ENCODE measurements around the gene FRMD5.

FRMD5 gene

DNA sequence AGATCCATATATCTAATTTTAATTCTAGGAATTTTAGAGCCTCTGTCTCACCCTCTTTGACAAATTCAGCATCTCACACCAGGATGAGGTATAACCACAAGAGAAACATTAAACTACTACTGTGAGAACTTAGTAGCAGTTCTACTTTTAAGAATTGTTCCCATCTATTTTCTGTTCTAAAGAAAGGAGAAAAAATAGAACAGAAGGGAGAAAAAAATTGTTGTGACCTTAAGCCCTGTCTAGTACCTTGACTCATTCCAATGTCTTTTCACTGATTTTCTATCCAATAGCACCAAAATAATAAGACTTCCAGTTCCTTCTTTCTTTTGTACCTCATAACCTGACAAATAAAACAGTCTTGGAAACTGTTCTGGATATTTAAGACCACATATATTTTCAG lies 37.0 kb downstream of the FRMD5 start:
- H4K20me1 ChIP-seq (ENCODE audit: control insufficient read depth, insufficient read depth, low read depth, low read length): no peaks in the 10 kb centered on the region
- peaks cover 12% of the 10 kb centered on the region; the same call in 1 of the 2 replicates for H3K27me3 ChIP-seq (ENCODE audit: control insufficient read depth, low read length)
- H3K36me3 ChIP-seq (ENCODE audit: control insufficient read depth, low read length): no peaks in the 10 kb centered on the region
- peaks cover 4% of the 10 kb centered on the region; the same call in 1 of the 2 replicates for H3K4me1 ChIP-seq (ENCODE audit: control insufficient read depth, low read length)
- H3K4me3 ChIP-seq (ENCODE audit: low read length): no peak overlapping the region
- no peak overlapping the region for H3K27ac ChIP-seq (ENCODE audit: low read depth, low read length)
- H3K4me2 ChIP-seq (ENCODE audit: low read length): no peak overlapping the region
- H3K9me3 ChIP-seq (ENCODE audit: control insufficient read depth, insufficient read depth, low read length): no peaks in the 10 kb centered on the region
- TF ChIP-seq EZH2phosphoT487 (IDR thresholded peaks at IDR 0.05; ENCODE audit: borderline replicate concordance, low read length): no peak
- TF ChIP-seq, protein P1, sequence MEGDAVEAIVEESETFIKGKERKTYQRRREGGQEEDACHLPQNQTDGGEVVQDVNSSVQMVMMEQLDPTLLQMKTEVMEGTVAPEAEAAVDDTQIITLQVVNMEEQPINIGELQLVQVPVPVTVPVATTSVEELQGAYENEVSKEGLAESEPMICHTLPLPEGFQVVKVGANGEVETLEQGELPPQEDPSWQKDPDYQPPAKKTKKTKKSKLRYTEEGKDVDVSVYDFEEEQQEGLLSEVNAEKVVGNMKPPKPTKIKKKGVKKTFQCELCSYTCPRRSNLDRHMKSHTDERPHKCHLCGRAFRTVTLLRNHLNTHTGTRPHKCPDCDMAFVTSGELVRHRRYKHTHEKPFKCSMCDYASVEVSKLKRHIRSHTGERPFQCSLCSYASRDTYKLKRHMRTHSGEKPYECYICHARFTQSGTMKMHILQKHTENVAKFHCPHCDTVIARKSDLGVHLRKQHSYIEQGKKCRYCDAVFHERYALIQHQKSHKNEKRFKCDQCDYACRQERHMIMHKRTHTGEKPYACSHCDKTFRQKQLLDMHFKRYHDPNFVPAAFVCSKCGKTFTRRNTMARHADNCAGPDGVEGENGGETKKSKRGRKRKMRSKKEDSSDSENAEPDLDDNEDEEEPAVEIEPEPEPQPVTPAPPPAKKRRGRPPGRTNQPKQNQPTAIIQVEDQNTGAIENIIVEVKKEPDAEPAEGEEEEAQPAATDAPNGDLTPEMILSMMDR (IDR thresholded peaks at IDR 0.05; ENCODE audit: low read depth, low read length, poor library complexity, severe bottlenecking): no peak
- H3K79me2 ChIP-seq (ENCODE audit: control insufficient read depth, low read length): no peaks in the 10 kb centered on the region
- no peaks in the 10 kb centered on the region for H3K9me2 ChIP-seq (replicated peaks; ENCODE audit: control insufficient read depth, low read length)
- H3F3A ChIP-seq (ENCODE audit: control insufficient read depth, insufficient read depth): no peaks in the 10 kb centered on the region

DNA sequence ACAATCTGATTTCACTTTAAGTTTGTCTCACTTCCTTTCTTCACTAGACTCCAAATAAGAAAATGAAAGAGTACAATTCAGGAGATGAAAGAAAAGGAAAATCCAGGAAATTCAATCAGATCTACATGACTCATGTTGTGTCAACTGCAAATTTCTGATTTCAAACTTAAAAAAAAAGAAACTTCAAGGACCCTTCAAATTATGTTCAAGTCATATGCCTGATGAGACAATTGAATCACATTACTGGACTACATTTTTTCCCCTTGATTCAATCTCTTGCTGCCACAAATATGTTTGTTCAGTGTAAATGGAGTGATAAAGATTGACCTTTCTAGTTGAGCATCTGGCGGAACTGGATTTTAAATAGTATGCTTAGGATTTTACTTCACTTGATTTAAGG lies 37.4 kb downstream of the FRMD5 start:
- no peaks in the 10 kb centered on the region for H4K20me1 ChIP-seq (ENCODE audit: control insufficient read depth, insufficient read depth, low read depth, low read length)
- TF ChIP-seq EZH2phosphoT487 (IDR thresholded peaks at IDR 0.05; ENCODE audit: borderline replicate concordance, low read length): no peak
- TF ChIP-seq, protein P1 (IDR thresholded peaks at IDR 0.05; ENCODE audit: low read depth, low read length, poor library complexity, severe bottlenecking): no peak
- peaks cover 12% of the 10 kb centered on the region; the same call in 1 of the 2 replicates for H3K27me3 ChIP-seq (ENCODE audit: control insufficient read depth, low read length)
- no peaks in the 10 kb centered on the region for H3F3A ChIP-seq (ENCODE audit: control insufficient read depth, insufficient read depth)
- no peaks in the 10 kb centered on the region for H3K79me2 ChIP-seq (ENCODE audit: control insufficient read depth, low read length)
- H3K4me1 ChIP-seq (ENCODE audit: control insufficient read depth, low read length): peaks cover 4% of the 10 kb centered on the region; the same call in 1 of the 2 replicates
- H3K4me2 ChIP-seq (ENCODE audit: low read length): no peak overlapping the region
- no peaks in the 10 kb centered on the region for H3K9me2 ChIP-seq (replicated peaks; ENCODE audit: control insufficient read depth, low read length)
- H3K4me3 ChIP-seq (ENCODE audit: low read length): no peak overlapping the region
- no peaks in the 10 kb centered on the region for H3K9me3 ChIP-seq (ENCODE audit: control insufficient read depth, insufficient read depth, low read length)
- H3K36me3 ChIP-seq (ENCODE audit: control insufficient read depth, low read length): no peaks in the 10 kb centered on the region
- no peak overlapping the region for H3K27ac ChIP-seq (ENCODE audit: low read depth, low read length)

DNA sequence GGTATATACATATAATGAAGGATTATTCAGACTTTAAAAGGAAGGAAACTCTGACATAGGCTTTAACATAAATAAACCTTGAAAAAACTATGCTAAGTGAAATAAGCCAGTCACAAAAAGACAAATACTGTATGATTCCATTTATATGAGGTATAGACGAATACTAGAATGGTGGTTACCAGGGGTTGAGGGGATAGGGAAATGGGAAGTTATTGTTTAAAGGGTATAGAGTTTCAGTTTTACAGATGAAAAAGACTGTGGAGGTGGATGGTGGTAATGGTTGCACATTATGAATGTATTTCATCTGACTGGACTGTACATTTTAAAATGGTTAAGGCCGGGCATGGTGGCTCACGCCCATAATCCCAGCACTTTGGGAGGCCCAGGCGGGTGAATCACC lies 41.7 kb downstream of the FRMD5 start:
- Histone ChIP-seq H3K9me3 (ENCODE audit: control insufficient read depth, insufficient read depth, low read length) (no peaks in the 10 kb centered on the region), H3K4me2 (ENCODE audit: low read length) (no peak overlapping the region), H3K4me1 (ENCODE audit: control insufficient read depth, low read length) (peaks cover 4% of the 10 kb centered on the region; the same call in 1 of the 2 replicates), H3K79me2 (ENCODE audit: control insufficient read depth, low read length) (no peaks in the 10 kb centered on the region), H3K36me3 (ENCODE audit: control insufficient read depth, low read length) (no peaks in the 10 kb centered on the region), H3F3A (ENCODE audit: control insufficient read depth, insufficient read depth) (no peaks in the 10 kb centered on the region), H3K4me3 (ENCODE audit: low read length) (no peak overlapping the region), H3K27me3 (ENCODE audit: control insufficient read depth, low read length) (peaks cover 1% of the 10 kb centered on the region; the same call in 1 of the 2 replicates), H3K27ac (ENCODE audit: low read depth, low read length) (no peak overlapping the region), H4K20me1 (ENCODE audit: control insufficient read depth, insufficient read depth, low read depth, low read length) (no peaks in the 10 kb centered on the region), H3K9me2 (replicated peaks; ENCODE audit: control insufficient read depth, low read length) (no peaks in the 10 kb centered on the region)
- TF ChIP-seq EZH2phosphoT487 (IDR thresholded peaks at IDR 0.05; ENCODE audit: borderline replicate concordance, low read length): no peak
- TF ChIP-seq, protein P1 (IDR thresholded peaks at IDR 0.05; ENCODE audit: low read depth, low read length, poor library complexity, severe bottlenecking): no peak
